H1 (cell line): ENCODE results near the gene DOP1A. TPM values are rescaled to one million over a fixed set of nuclear protein-coding genes. Genes with fewer than 3 reads are reported as not detected.

ENCODE experiments used
- BRCA1 ChIP-seq: IDR thresholded peaks from 2 replicates; pipeline ENCODE4 v1.6.1; 2012; ENCODE audit warnings: low read depth, low read length, improper control_type of control experiment
- KDM4A ChIP-seq: IDR thresholded peaks from one replicate; pipeline ENCODE4 v1.7.1; 2012; ENCODE audit warnings: low read depth, mild to moderate bottlenecking, moderate library complexity, low read length, inconsistent platforms; ENCODE audit not compliant: severe bottlenecking
- KDM5A ChIP-seq: fragments of 200-600 bp; IDR thresholded peaks from 2 replicates; pipeline ENCODE4 v1.7.1; 2012; ENCODE audit warnings: mild to moderate bottlenecking, low read length, inconsistent platforms, mixed read lengths
- MAFK ChIP-seq: IDR thresholded peaks from 2 replicates; pipeline ENCODE4 v1.6.1; 2012; ENCODE audit warnings: low read depth, mild to moderate bottlenecking, improper control_type of control experiment, low read length
- POU5F1 ChIP-seq: IDR thresholded peaks from 2 replicates; pipeline ENCODE4 v1.6.1; 2011; ENCODE audit warnings: low read depth, mild to moderate bottlenecking, low read length, moderate library complexity
- RBBP5 ChIP-seq: IDR thresholded peaks from 2 replicates; pipeline ENCODE4 v1.7.1; 2012; ENCODE audit warnings: low read depth, mild to moderate bottlenecking, inconsistent platforms, low read length, moderate library complexity, borderline replicate concordance
- TAF1 ChIP-seq: IDR thresholded peaks from 2 replicates; pipeline ENCODE4 v1.6.1; 2011; ENCODE audit warnings: mild to moderate bottlenecking, low read depth, low read length
- polyA plus RNA-seq, 7 experiments: library from polyadenylated mRNA; depleted of rRNA in 3 of 7; stranded (reverse) in 5 of 7; unstranded in 2 of 7; fragments of >200 nt in 5 of 7; fragments of 200-250 nt in 2 of 7; gene quantifications; 1 replicate in 5 of 7; 2 replicates in 1 of 7; 4 replicates in 1 of 7; pipeline versions ENCODE4 v1.2.1 to v1.2.3, GENCODE V29; 2011 to 2013; ENCODE audit warnings: missing spikeins in 2 of 7, mixed read lengths in 2 of 7
- total RNA-seq: library from RNA; stranded (reverse); fragmentation: NEBNext Ultra II Directional; extraction: Animal tissue kit (Norgen Biotek cat#: 25700); gene quantifications from 2 replicates; pipeline ENCODE4 v1.2.1, GENCODE V29; 2021
- TF ChIP-seq, protein P1 (sequence below): fragments of 300-600 bp; sonication (generic); IDR thresholded peaks from 2 replicates; pipeline ENCODE4 v1.7.1; 2012; ENCODE audit warnings: low read length, moderate library complexity, mild to moderate bottlenecking, inconsistent platforms; ENCODE audit not compliant: insufficient replicate concordance

DOP1A gene
- total and polyA plus RNA-seq, 2 of the 8 experiments (the other 6 are each of a cell fraction or from before 2014, with no cell fraction given), result 7.5 to 14.7 TPM

DNA sequence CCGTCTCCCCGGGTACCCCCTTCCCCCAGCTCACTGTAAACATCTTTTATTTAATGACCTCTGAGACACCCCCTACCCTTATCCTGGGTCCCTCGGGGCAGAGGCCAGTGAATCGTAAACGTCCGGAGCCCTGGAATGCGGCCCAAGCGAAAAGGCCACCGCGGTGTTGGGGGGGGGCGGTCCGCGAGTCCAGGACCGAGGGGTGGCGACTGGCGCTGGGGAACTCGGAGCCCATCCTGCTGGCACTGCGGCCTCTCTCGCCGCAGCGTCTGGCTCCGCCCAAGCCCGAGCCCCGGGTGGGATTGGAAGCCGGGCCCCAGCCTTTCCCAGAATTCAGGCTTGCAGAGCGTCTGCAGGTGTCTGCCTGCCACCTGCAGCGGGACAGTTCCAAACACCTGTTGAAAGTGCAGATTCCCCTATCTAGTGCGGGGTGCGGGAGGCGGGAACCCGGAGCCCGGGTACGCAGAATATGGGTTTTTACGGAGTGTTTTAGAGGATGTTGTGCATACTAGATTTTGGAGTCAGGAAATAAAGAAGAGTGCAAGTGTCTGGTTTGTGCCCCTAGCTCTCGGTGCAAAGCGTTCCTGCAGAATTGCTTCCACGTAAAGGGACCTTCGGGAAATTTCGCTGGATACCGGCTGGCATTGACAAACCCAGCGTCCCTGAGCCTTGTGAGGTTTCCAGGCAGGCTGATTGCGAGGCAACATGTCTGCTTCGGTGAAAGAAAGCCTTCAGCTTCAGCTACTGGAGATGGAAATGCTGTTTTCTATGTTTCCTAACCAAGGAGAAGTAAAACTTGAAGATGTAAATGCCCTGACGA lies 126.5 kb downstream of the DOP1A start (continued):
- TF ChIP-seq RBBP5, result peak; percentile 19; the same call in 1 of the 2 replicates
- TF ChIP-seq KDM4A, result no peak
- no peak for TF ChIP-seq KDM5A
- TF ChIP-seq MAFK, result no peak
- peak; percentile 65 for TF ChIP-seq TAF1
- TF ChIP-seq, protein P1, sequence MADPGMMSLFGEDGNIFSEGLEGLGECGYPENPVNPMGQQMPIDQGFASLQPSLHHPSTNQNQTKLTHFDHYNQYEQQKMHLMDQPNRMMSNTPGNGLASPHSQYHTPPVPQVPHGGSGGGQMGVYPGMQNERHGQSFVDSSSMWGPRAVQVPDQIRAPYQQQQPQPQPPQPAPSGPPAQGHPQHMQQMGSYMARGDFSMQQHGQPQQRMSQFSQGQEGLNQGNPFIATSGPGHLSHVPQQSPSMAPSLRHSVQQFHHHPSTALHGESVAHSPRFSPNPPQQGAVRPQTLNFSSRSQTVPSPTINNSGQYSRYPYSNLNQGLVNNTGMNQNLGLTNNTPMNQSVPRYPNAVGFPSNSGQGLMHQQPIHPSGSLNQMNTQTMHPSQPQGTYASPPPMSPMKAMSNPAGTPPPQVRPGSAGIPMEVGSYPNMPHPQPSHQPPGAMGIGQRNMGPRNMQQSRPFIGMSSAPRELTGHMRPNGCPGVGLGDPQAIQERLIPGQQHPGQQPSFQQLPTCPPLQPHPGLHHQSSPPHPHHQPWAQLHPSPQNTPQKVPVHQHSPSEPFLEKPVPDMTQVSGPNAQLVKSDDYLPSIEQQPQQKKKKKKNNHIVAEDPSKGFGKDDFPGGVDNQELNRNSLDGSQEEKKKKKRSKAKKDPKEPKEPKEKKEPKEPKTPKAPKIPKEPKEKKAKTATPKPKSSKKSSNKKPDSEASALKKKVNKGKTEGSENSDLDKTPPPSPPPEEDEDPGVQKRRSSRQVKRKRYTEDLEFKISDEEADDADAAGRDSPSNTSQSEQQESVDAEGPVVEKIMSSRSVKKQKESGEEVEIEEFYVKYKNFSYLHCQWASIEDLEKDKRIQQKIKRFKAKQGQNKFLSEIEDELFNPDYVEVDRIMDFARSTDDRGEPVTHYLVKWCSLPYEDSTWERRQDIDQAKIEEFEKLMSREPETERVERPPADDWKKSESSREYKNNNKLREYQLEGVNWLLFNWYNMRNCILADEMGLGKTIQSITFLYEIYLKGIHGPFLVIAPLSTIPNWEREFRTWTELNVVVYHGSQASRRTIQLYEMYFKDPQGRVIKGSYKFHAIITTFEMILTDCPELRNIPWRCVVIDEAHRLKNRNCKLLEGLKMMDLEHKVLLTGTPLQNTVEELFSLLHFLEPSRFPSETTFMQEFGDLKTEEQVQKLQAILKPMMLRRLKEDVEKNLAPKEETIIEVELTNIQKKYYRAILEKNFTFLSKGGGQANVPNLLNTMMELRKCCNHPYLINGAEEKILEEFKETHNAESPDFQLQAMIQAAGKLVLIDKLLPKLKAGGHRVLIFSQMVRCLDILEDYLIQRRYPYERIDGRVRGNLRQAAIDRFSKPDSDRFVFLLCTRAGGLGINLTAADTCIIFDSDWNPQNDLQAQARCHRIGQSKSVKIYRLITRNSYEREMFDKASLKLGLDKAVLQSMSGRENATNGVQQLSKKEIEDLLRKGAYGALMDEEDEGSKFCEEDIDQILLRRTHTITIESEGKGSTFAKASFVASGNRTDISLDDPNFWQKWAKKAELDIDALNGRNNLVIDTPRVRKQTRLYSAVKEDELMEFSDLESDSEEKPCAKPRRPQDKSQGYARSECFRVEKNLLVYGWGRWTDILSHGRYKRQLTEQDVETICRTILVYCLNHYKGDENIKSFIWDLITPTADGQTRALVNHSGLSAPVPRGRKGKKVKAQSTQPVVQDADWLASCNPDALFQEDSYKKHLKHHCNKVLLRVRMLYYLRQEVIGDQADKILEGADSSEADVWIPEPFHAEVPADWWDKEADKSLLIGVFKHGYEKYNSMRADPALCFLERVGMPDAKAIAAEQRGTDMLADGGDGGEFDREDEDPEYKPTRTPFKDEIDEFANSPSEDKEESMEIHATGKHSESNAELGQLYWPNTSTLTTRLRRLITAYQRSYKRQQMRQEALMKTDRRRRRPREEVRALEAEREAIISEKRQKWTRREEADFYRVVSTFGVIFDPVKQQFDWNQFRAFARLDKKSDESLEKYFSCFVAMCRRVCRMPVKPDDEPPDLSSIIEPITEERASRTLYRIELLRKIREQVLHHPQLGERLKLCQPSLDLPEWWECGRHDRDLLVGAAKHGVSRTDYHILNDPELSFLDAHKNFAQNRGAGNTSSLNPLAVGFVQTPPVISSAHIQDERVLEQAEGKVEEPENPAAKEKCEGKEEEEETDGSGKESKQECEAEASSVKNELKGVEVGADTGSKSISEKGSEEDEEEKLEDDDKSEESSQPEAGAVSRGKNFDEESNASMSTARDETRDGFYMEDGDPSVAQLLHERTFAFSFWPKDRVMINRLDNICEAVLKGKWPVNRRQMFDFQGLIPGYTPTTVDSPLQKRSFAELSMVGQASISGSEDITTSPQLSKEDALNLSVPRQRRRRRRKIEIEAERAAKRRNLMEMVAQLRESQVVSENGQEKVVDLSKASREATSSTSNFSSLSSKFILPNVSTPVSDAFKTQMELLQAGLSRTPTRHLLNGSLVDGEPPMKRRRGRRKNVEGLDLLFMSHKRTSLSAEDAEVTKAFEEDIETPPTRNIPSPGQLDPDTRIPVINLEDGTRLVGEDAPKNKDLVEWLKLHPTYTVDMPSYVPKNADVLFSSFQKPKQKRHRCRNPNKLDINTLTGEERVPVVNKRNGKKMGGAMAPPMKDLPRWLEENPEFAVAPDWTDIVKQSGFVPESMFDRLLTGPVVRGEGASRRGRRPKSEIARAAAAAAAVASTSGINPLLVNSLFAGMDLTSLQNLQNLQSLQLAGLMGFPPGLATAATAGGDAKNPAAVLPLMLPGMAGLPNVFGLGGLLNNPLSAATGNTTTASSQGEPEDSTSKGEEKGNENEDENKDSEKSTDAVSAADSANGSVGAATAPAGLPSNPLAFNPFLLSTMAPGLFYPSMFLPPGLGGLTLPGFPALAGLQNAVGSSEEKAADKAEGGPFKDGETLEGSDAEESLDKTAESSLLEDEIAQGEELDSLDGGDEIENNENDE, result no peak
- no peak for TF ChIP-seq BRCA1
- no peak for TF ChIP-seq POU5F1
